VCaP (cell line): ENCODE data around the gene MUC20.
A peak's percentile ranks its signal among the peaks of the same experiment; 100 is the strongest.
"Not testable (repeated sequence)": the region's sequence is repeated elsewhere in the genome, so short reads cannot be mapped to it uniquely, and the experiment has no call there.

ENCODE experiments used
- H3K27ac ChIP-seq: fragments of 450-650 bp; 2 replicates; pipeline ENCODE4 v1.5.1; 2017

MUC20 gene

GRCh38 chr3:195720831-195721506 is at the start of gene MUC20:
Gene MUC20, plus strand, starts transcription at chr3:195720978. Its CDS starts 30 bp downstream, at chr3:195721008.
- H3K27ac ChIP-seq, result peak within 1 kb of the TSS; percentile 26; the same call in 1 of the 2 replicates

GRCh38 chr3:195671283-195671682 is 49.5 kb upstream of the MUC20 start:
- H3K27ac ChIP-seq, result not testable (repeated sequence)

- not testable (repeated sequence) for H3K27ac ChIP-seq
Observed at GRCh38 chr3:195673711-195674110, 47.1 kb upstream of the MUC20 start.

DNA sequence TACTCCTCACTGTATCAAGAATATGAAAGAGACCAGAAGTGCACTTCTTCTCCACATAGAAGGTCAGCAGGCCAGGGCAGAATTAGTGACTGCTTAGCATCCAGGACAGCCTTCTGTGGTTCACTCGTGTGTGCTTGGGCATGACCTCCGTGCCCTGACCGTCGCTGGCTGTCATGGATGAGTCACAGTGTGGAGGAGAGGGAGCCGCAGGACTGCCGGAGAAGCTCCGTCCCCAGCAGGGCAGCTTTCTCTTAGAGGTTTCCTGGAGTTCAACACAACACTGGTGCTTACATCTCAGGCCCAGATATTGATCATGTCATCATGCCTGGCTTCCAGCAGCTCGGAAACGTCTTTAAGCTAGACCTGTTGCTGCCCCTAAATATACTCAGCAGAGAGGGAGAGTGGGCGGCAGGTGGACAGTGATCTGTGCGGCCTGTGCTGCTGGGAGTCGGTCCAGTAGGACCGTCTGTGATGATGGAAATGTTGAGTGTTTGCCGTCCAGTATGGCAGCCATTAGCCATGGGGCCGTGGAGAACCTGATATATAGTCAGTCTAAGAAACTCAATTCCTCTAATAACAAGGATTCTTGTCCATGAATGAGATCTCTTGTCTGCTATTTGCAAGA is 42.3 kb upstream of the MUC20 start:
- not testable (repeated sequence) for H3K27ac ChIP-seq

DNA sequence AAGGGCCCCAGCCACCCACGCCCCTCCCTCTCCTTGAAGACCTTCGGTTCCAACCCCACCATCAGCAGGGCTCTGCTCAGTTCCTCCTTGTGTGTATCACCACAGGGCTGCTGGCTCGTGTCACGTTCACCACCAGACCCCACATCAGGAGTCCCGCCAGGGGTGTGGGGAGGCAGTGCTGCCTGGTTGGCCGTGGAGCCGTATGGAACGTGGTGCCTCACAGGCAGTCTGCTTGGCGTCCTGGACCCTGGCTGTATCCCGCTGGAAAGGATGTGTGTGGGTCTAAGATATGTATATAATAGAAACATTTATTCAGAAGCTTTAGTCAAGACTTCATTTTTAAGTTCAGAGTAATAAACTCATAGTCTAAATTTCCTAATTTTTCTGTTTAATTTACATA is 40.1 kb upstream of the MUC20 start:
- H3K27ac ChIP-seq, result not testable (repeated sequence)

- H3K27ac ChIP-seq, result not testable (repeated sequence)
Observed at GRCh38 chr3:195681458-195682103, 39.2 kb upstream of the MUC20 start.

- not testable (repeated sequence) for H3K27ac ChIP-seq
Observed at GRCh38 chr3:195682104-195682742, 38.6 kb upstream of the MUC20 start.

- H3K27ac ChIP-seq, result not testable (repeated sequence)
Observed at GRCh38 chr3:195683722-195684526, 36.9 kb upstream of the MUC20 start.

DNA sequence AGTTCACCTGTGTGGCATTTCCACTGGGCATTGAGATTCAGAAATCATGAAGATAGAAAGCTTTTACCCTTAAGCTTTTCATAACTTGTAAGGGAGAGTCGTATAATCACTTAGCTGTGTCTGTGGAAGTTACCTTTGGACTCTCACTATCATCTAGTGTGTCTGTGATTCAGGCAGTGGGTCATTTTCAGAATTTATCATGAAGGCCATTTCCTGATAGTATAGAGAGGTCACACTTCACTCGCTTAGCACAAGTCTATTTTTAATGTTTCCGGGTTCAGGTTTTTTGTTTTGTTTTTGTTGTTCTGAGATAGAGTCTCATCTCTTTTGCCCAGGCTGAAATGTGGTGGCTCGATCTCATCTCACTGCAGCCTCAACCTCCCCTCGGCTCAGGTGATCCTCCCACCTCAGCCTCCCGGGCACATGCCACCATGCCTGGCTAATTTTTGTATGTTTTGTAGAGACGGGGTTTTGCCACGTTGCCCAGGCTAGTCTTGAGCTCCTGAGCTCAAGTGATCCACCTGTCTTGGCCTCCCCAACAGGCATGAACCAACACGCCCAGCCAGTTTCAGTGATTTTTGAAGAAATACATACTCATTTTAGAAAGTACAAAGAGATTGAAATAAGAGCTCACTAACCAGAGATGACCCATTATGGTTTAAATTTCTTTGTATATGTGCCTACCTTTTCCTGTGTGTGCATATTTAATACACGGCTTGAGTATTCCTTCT is 36.1 kb upstream of the MUC20 start:
- H3K27ac ChIP-seq, result not testable (repeated sequence)

GRCh38 chr3:195686537-195687208 is 34.1 kb upstream of the MUC20 start:
- H3K27ac ChIP-seq, result not testable (repeated sequence)

GRCh38 chr3:195687209-195687760 is 33.5 kb upstream of the MUC20 start:
- H3K27ac ChIP-seq, result not testable (repeated sequence)

DNA sequence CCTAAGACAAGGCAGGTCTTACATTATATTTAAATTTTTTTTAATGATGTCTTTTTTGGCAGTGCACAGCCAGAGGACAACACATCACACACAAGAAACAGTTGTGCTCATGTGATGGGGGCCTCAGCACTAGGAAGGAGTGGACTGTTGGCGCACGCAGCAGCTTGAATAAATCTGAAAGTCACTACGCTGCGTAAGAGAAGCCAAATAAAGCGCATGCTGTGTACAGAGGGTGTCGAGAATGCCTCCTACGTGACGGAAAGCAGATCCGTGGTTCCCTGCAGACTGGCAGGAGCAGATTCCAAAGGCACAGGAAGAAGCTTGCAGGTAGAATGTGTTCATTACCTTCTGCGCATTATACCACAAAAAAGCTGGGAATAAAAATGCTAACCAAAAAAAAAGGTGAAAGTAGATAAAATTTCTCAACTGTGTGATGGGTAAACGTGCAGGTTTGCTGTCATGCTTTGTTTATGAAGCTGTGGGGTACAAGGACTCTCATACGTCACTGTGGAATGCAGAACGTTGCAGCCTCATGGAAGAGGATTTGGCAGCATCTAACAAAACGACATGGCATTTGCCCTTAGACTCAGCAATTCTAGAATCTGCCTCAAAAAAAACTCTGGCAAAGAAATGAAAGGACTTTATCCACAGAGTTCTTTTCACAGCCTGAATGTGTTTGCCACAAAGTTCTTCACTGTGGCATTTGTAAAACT is 32.2 kb upstream of the MUC20 start:
- not testable (repeated sequence) for H3K27ac ChIP-seq

DNA sequence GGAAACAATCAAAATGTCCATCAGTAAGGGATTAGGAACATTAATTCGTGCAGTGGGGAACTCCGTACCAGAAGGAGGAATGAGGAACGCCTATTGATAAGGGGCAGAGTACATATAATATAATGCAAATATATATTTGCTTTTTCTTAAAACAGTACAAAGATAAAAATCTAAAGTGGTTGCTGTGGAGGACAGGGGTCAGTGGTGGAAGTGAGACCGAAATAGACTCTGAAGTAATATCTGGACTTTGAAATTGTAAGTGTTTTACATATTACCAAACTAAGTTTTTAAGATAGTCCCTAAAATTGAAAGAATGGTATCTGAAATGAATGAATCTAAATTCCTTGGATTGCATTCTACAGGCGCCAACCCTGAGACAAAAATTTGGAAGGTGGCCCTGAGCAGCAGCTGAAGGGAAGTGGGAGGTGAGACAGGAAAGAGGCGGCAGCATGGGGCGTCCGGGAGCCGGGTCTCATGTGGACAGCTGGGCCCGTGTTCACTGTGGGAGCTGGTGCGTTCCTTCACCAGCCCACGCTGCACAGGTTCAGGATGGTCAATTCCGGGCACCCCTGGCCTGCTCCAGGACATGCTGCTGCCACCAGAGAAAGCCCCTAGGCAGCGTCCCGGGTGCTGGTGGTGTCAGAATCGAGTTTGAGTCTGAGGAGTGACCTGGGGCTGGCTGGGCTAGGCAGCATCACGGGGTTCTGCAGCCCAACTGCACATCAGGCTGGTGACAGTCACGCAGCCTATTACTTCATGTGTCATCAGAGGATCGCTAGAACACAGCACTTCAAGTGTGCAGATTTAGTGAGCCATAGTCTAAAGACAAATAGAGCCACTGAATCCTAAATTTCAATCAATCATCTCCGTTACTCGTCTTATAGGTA is 31.4 kb upstream of the MUC20 start:
- not testable (repeated sequence) for H3K27ac ChIP-seq
